Body of pancreas (tissue), 4 donors: ENCODE results near the gene APOA4. TPM values are rescaled to one million over a fixed set of nuclear protein-coding genes. Genes with fewer than 3 reads are reported as not detected.

ENCODE experiments used
- ATAC-seq: fragments of 150-250 bp; one replicate; pipeline ENCODE4 v1.9.1; 2016
- DNase-seq, 4 donors: peaks; one replicate each; pipeline ENCODE4 v3.0.0-alpha.2; 2019
- H3K27ac ChIP-seq, 4 donors: fragments of 200-600 bp; sonication (generic); 1 replicate in 3 of 4; 2 replicates in 1 of 4; pipeline versions ENCODE4 v1.5.1 to v1.6.1; 2016 to 2019; ENCODE audit warnings: mild to moderate bottlenecking in 1 of 4, mixed read lengths in 1 of 4, moderate library complexity in 1 of 4
- H3K27me3 ChIP-seq, 2 donors: fragments of 200-600 bp; sonication (generic); one replicate each; pipeline ENCODE4 v1.6.0; 2016; ENCODE audit warnings: mild to moderate bottlenecking in 1 of 2
- H3K36me3 ChIP-seq, 2 donors: fragments of 200-600 bp; sonication (generic); replicated peaks in 1 of 2; 2 replicates each; pipeline ENCODE4 v1.5.1; 2016; ENCODE audit warnings: low read depth in 2 of 2; ENCODE audit not compliant: insufficient read depth in 1 of 2
- H3K4me1 ChIP-seq: fragments of 200-600 bp; sonication (generic); one replicate; pipeline ENCODE4 v1.6.0; 2016
- H3K4me3 ChIP-seq, 2 donors: fragments of 200-600 bp; sonication (generic); 1 replicate in 1 of 2; 2 replicates in 1 of 2; pipeline ENCODE4 v1.5.1; 2016 to 2019
- H3K9me3 ChIP-seq, 3 donors: fragments of 200-600 bp; sonication (generic); 1 replicate in 2 of 3; 2 replicates in 1 of 3; pipeline ENCODE4 v1.5.1; 2016
- CTCF ChIP-seq, 7 experiments: fragments of 450-650 bp in 4 of 7; fragments of 200-600 bp in 3 of 7; sonication (generic) in 3 of 7; IDR thresholded peaks; one replicate each; pipeline ENCODE4 v1.5.1; 2016 to 2019; ENCODE audit warnings: antibody characterized with exemption in 7 of 7
- POLR2A ChIP-seq, 3 donors: fragments of 450-650 bp; IDR thresholded peaks; one replicate each; pipeline ENCODE4 v1.6.1; 2016; ENCODE audit warnings: antibody characterized with exemption in 3 of 3, mild to moderate bottlenecking in 2 of 3
- WGBS, 2 donors: methylation state at CpG; one replicate each; pipeline ENCODE4 v1.1.5; 2017; 5-methylcytosine and 5-hydroxymethylcytosine counted together
- intact Hi-C: fragments of 100-400 bp; cut with DNase I; formaldehyde crosslinking; loops from one replicate; pipeline ENCODE4 v1.15.1; 2023
- total RNA-seq, 2 donors: library from RNA; depleted of rRNA; stranded (reverse); fragments of >200 nt; gene quantifications; one replicate each; pipeline ENCODE4 v1.1.0, GENCODE V29; 2016

APOA4 gene
- total RNA-seq, 2 donors from 2014 or later = not detected

GRCh38 chr11:116840224-116840745, 17.2 kb upstream of the APOA4 start:
- peaks cover 18% of the 10 kb centered on the region for H3K4me1 ChIP-seq
- no peak for TF ChIP-seq CTCF (IDR thresholded peaks at IDR 0.05)
- no peak for TF ChIP-seq POLR2A (IDR thresholded peaks at IDR 0.05)
- no peak overlapping the region for H3K4me3 ChIP-seq
- ATAC-seq (no peak), DNase-seq (no peak)
- H3K9me3 ChIP-seq = no peaks in the 10 kb centered on the region
- H3K27me3 ChIP-seq = no peaks in the 10 kb centered on the region
- intact Hi-C loops = no loop called here
- WGBS, 2 donors = 26 to 39% methylated on average over 6 of the region's 6 CpGs
- no peak overlapping the region for H3K27ac ChIP-seq
- H3K36me3 ChIP-seq = peaks cover 0 to 7% of the 10 kb centered on the region in 2 donors

GRCh38 chr11:116838321-116839084, 15.4 kb upstream of the APOA4 start:
- H3K4me1 ChIP-seq = peaks cover 34% of the 10 kb centered on the region
- peaks cover 0 to under 1% of the 10 kb centered on the region in 2 donors for H3K36me3 ChIP-seq
- H3K27me3 ChIP-seq = no peaks in the 10 kb centered on the region
- ATAC-seq (no peak), DNase-seq (no peak)
- 77 to 81% methylated on average over 6 of the region's 6 CpGs for WGBS, 2 donors
- TF ChIP-seq POLR2A (IDR thresholded peaks at IDR 0.05) = no peak
- no peak for TF ChIP-seq CTCF (IDR thresholded peaks at IDR 0.05)
- intact Hi-C loops = loop anchor here (5.0 kb wide), 1 partner anchor 46 kb away; the partner anchor contains the start of gene APOA5
- no peak overlapping the region for H3K27ac ChIP-seq
- H3K9me3 ChIP-seq = no peaks in the 10 kb centered on the region
- H3K4me3 ChIP-seq = no peak overlapping the region

GRCh38 chr11:116837231-116838091, 14.4 kb upstream of the APOA4 start, which contains the start of gene APOA1:
Gene APOA1, minus strand, starts transcription at chr11:116837622. Its CDS starts 235 bp downstream, at chr11:116837387.
- no peaks in the 10 kb centered on the region for H3K27me3 ChIP-seq
- H3K4me1 ChIP-seq = peaks cover 44% of the 10 kb centered on the region
- intact Hi-C loops = loop anchor here (5.0 kb wide), 1 partner anchor 45 kb away; the partner anchor contains the start of gene APOA5
- ATAC-seq (no peak), DNase-seq (no peak)
- TF ChIP-seq CTCF (IDR thresholded peaks at IDR 0.05) (no peak), POLR2A (IDR thresholded peaks at IDR 0.05) (no peak)
- no peaks in the 10 kb centered on the region for H3K9me3 ChIP-seq
- H3K27ac ChIP-seq = no peak within 1 kb of the TSS
- 64 to 80% methylated on average over 10 to 19 of the region's 19 CpGs for WGBS, 2 donors
- no peaks in the 10 kb centered on the region for H3K36me3 ChIP-seq
- no peak within 1 kb of the TSS for H3K4me3 ChIP-seq

DNA sequence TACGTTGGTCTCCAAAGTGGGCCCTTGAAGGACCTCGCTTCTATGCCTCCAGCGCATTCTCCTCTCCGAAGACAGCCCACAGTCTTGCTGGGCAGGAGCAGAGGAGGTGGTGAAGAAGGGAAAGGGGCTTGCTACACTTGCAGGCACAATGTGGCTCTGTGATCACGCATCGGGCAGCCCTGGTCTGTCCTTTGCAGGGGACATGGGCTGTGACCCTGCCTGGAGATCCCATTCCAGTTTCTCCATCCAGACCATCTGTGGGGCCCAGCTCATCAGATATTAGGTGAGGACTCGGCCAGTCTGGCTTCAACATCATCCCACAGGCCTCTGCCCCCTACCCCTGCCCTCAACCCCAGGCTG, 13.5 kb upstream of the APOA4 start:
- Histone ChIP-seq H3K27ac (no peak overlapping the region), H3K9me3 (no peaks in the 10 kb centered on the region), H3K27me3 (no peaks in the 10 kb centered on the region), H3K4me1 (peaks cover 52% of the 10 kb centered on the region), H3K4me3 (no peak overlapping the region), H3K36me3 (no peaks in the 10 kb centered on the region)
- DNase-seq (no peak), ATAC-seq (no peak)
- intact Hi-C loops = loop anchor here (5.0 kb wide), 1 partner anchor 44 kb away; the partner anchor contains the start of gene APOA5
- WGBS, 2 donors = 74 to 91% methylated on average over 5 to 7 of the region's 7 CpGs
- no peak for TF ChIP-seq POLR2A (IDR thresholded peaks at IDR 0.05)
- no peak for TF ChIP-seq CTCF (IDR thresholded peaks at IDR 0.05)
